Measurements from ENCODE around the gene AFAP1L1.

DNA sequence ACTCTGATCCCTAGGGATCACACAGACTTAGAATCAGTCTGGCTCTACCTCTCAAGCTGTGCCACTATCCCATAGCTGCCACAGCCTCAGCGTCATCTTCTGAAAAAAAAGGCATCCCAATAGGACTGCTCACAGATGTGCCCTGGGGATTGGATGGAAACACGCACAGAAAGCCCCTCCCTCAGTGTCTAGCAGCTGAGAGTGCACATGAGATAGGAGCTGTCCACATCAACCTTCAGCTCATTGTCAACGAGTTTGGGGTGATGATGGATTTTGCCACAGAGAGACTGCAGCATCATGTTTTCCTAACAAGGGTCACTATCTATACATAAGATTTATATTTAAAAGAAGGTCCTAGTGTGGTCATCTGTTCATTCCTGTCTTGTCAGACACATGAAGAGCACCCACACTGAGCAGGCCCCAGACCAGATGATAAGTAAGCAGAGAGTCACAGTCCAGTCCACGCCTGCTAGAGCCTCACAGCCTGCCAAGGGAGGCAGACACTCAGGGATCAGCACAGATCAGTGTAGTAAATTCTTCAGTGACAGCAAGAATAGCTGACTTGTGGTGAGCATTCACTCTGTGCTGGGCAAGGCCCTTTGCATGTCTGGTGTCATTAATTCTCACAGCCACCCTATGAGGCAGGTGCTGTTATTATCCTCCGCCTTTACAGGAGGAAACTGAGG, 25.8 kb downstream of the AFAP1L1 start:
- TF ChIP-seq POLR2AphosphoS5 (IDR thresholded peaks at IDR 0.05; ENCODE audit: borderline replicate concordance, low read depth, low read length) (no peak), EZH2 (IDR thresholded peaks at IDR 0.05) (no peak)
